H1 (cell line): ENCODE data around the gene ADGRG1. TPM values are rescaled to one million over a fixed set of nuclear protein-coding genes. Genes with fewer than 3 reads are reported as not detected.

Experiments
- ASH2L ChIP-seq: fragments of 200-600, 300-600 bp; sonication (generic); IDR thresholded peaks from one replicate; pipeline ENCODE4 v1.7.1; 2017; ENCODE audit warnings: low read length
- CREB1 ChIP-seq: IDR thresholded peaks from 2 replicates; pipeline ENCODE4 v1.6.1; 2012; ENCODE audit warnings: inconsistent platforms
- FOSL1 ChIP-seq: IDR thresholded peaks from 2 replicates; pipeline ENCODE4 v1.6.1; 2011; ENCODE audit warnings: mild to moderate bottlenecking, low read depth, low read length, moderate library complexity; ENCODE audit not compliant: insufficient read depth
- GTF2F1 ChIP-seq: IDR thresholded peaks from 2 replicates; pipeline ENCODE4 v1.6.1; 2012; ENCODE audit warnings: low read depth, low read length, improper control_type of control experiment, borderline replicate concordance
- POLR2A ChIP-seq, 2 experiments: IDR thresholded peaks; 1 replicate in 1 of 2; 2 replicates in 1 of 2; pipeline ENCODE4 v1.6.1; 2011; ENCODE audit warnings: low read depth in 2 of 2, low read length in 2 of 2, mild to moderate bottlenecking in 2 of 2; ENCODE audit errors: control extremely low read depth in 1 of 2
- RAD21 ChIP-seq, 2 experiments: IDR thresholded peaks in 1 of 2; conservative IDR thresholded peaks in 1 of 2; 2 replicates each; pipeline ENCODE4 v1.6.1; 2011; ENCODE audit warnings: low read depth in 2 of 2, low read length in 2 of 2, improper control_type of control experiment in 1 of 2, inconsistent platforms in 1 of 2, mild to moderate bottlenecking in 1 of 2, moderate library complexity in 1 of 2
- SIRT6 ChIP-seq: IDR thresholded peaks from one replicate; pipeline ENCODE4 v1.7.1; 2012; ENCODE audit warnings: low read length, inconsistent platforms
- SP2 ChIP-seq: IDR thresholded peaks from 2 replicates; pipeline ENCODE4 v1.6.1; 2012; ENCODE audit warnings: mild to moderate bottlenecking, low read length, inconsistent platforms
- YY1 ChIP-seq: IDR thresholded peaks from 2 replicates; pipeline ENCODE4 v1.6.1; 2011; ENCODE audit warnings: low read depth, mild to moderate bottlenecking, low read length
- polyA plus RNA-seq, 7 experiments: library from polyadenylated mRNA; depleted of rRNA in 3 of 7; stranded (reverse) in 5 of 7; unstranded in 2 of 7; fragments of >200 nt in 5 of 7; fragments of 200-250 nt in 2 of 7; gene quantifications; 1 replicate in 5 of 7; 2 replicates in 1 of 7; 4 replicates in 1 of 7; pipeline versions ENCODE4 v1.2.1 to v1.2.3, GENCODE V29; 2011 to 2013; ENCODE audit warnings: missing spikeins in 2 of 7, mixed read lengths in 2 of 7
- total RNA-seq: library from RNA; stranded (reverse); fragmentation: NEBNext Ultra II Directional; extraction: Animal tissue kit (Norgen Biotek cat#: 25700); gene quantifications from 2 replicates; pipeline ENCODE4 v1.2.1, GENCODE V29; 2021

Gene ADGRG1
- total and polyA plus RNA-seq, 2 of the 8 experiments (the other 6 are each of a cell fraction or from before 2014, with no cell fraction given) = 1.3 to 2.6 TPM

DNA sequence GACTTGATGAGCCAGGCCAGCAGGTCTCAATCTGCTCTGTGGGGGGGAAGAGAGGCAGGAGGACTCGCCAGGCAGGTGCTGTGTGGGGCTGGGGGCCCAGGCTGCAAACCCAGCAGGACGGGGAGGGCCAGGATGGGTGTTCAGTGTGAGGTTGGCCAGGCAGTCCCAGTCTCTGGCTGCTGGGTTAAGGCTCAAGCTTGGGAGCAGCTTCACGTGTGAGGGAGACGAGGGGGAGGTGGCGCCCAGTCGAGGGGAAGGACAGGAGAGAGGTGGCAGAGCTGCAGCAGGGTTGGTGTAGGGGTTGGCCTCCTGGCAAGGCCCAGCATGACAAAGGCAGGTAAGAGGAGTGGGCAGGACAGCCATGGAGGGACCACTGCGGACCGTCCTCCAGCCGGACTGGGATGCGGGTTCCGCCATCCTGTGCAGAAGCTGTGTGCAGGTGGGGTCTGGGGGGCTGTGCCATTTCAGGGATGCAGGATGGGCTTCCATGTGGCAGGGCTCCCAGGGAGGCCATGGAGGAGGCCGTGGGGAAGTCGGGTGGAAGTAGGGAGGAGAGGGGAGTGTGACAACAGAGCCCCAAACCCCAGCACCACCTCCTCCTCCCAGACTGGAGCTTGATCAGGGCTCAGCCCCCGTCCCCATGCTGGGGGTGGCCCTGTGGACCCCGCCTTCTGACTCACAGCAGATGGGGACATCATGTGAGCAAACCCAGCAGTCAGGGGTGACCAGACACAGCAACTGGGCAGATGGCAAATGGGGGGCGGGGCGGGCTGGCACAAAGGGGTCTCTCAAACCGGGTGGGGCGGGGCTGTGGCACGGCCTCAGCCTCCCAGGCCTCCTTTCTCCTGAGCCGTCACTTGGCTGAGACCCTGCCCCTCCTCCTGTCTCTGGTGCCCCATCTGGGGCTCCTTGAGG, 2.8 kb downstream of the ADGRG1 start (continued):
- TF ChIP-seq RAD21 (IDR thresholded peaks at IDR 0.05 in 1 of 2, conservative IDR thresholded peaks at IDR 0.05 in 1 of 2; ENCODE audit: low read depth in 2 of 2, low read length in 2 of 2) (no peak), FOSL1 (no peak), CREB1 (no peak), GTF2F1 (no peak), SIRT6 (no peak), ASH2L (no peak), POLR2A (IDR thresholded peaks at IDR 0.05; ENCODE audit: control extremely low read depth in 1 of 2, low read depth in 2 of 2, low read length in 2 of 2) (no peak), YY1 (no peak), SP2 (no peak)
